Smooth muscle cell (in vitro differentiated cells): Measurements from ENCODE around the gene FRAT2. TPM values are rescaled to one million over a fixed set of nuclear protein-coding genes. Genes with fewer than 3 reads are reported as not detected.
A peak's percentile ranks its signal among the peaks of the same experiment; 100 is the strongest.

Experiments used
- DNase-seq: peaks from one replicate; lab custom pipeline; 2025; ENCODE audit not compliant: unreplicated experiment; lab: John Stamatoyannopoulos, UW
- H2AFZ ChIP-seq: fragments of 200-600 bp; sonication (generic); 2 replicates; pipeline ENCODE4 v1.6.0; 2016; ENCODE audit warnings: antibody characterized with exemption, low read depth, mild to moderate bottlenecking
- H3F3A ChIP-seq: fragments of 200-600 bp; sonication (generic); 2 replicates; pipeline ENCODE4 v1.6.0; 2017; ENCODE audit warnings: antibody characterized with exemption, low read depth
- H3K27ac ChIP-seq: fragments of 200-600 bp; sonication (generic); 2 replicates; pipeline ENCODE4 v1.5.1; 2016; ENCODE audit warnings: low read depth, mild to moderate bottlenecking
- H3K27me3 ChIP-seq: fragments of 200-600 bp; sonication (generic); 2 replicates; pipeline ENCODE4 v1.6.1; 2016; ENCODE audit warnings: low read depth, mild to moderate bottlenecking
- H3K36me3 ChIP-seq: fragments of 200-600 bp; sonication (generic); 2 replicates; pipeline ENCODE4 v1.5.1; 2016; ENCODE audit warnings: low read depth
- H3K4me1 ChIP-seq: fragments of 200-600 bp; sonication (generic); 2 replicates; pipeline ENCODE4 v1.5.1; 2016; ENCODE audit warnings: low read depth
- H3K4me2 ChIP-seq: fragments of 200-600 bp; sonication (generic); 2 replicates; pipeline ENCODE4 v1.6.0; 2016; ENCODE audit warnings: mild to moderate bottlenecking
- H3K4me3 ChIP-seq: fragments of 200-600 bp; sonication (generic); 2 replicates; pipeline ENCODE4 v1.5.1; 2016; ENCODE audit warnings: mild to moderate bottlenecking
- H3K79me2 ChIP-seq: fragments of 200-600 bp; sonication (generic); 2 replicates; pipeline ENCODE4 v1.6.0; 2016; ENCODE audit warnings: low read depth, mild to moderate bottlenecking
- H3K9ac ChIP-seq: fragments of 200-600 bp; sonication (generic); 2 replicates; pipeline ENCODE4 v1.6.0; 2016; ENCODE audit warnings: low read depth
- H3K9me3 ChIP-seq: fragments of 200-600 bp; sonication (generic); replicated peaks from 2 replicates; pipeline ENCODE4 v1.5.1; 2016; ENCODE audit warnings: low read depth
- H4K20me1 ChIP-seq: fragments of 200-600 bp; sonication (generic); 2 replicates; pipeline ENCODE4 v1.6.0; 2016; ENCODE audit warnings: low read depth
- WGBS: methylation state at CpG from one replicate; pipeline ENCODE4 v1.1.7; 2016; ENCODE audit warnings: low lambda C conversion rate; 5-methylcytosine and 5-hydroxymethylcytosine counted together
- polyA plus RNA-seq: library from polyadenylated mRNA; unstranded; fragments of >200 nt; fragmentation: Nextera tagmentation; extraction: Ambion mirVana; gene quantifications from 2 replicates; pipeline ENCODE4 v1.2.1, GENCODE V29; 2016
- total RNA-seq: library from RNA; depleted of rRNA; stranded (reverse); fragments of >200 nt; gene quantifications from 2 replicates; pipeline ENCODE4 v1.2.3, GENCODE V29; 2014
- TF ChIP-seq, protein P1 (sequence below): fragments of 200-600 bp; sonication (generic); IDR thresholded peaks from 2 replicates; pipeline ENCODE4 v1.5.1; 2017; ENCODE audit warnings: borderline replicate concordance, mild to moderate bottlenecking, antibody characterized with exemption; ENCODE audit not compliant: insufficient read depth, poor library complexity, severe bottlenecking

FRAT2 gene
- total and polyA plus RNA-seq, 2 experiments from 2014 or later = 4.0 to 7.7 TPM

DNA sequence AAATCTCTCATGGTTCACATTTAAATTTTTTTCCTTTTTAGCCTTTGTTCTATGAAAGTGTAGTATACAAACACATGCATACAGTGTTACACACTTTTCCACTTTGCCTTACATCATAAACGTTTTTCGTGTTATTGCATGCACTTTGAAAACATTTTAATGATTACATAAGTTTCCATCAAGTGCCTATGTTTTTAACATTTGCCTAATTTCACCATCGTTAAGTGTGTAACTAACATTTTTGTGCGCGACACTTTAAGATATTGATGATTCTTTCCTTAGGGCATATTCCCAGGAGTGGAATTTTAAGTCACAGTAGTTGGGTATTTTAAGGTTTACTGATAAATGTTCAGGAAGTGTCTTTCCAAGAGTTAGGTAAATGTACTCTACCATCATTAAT, 1.5 kb upstream of the FRAT2 start:
- Histone ChIP-seq H3K9me3 (no peaks in the 10 kb centered on the region), H3K4me3 (no peak overlapping the region), H3K4me2 (peak overlapping the region; percentile 87), H3K27me3 (peaks cover 6% of the 10 kb centered on the region), H3K9ac (no peak overlapping the region), H2AFZ (no peak overlapping the region), H3K27ac (no peak overlapping the region), H4K20me1 (no peaks in the 10 kb centered on the region), H3K4me1 (peaks cover 25% of the 10 kb centered on the region), H3F3A (peaks cover 9% of the 10 kb centered on the region), H3K79me2 (peaks cover 11% of the 10 kb centered on the region), H3K36me3 (no peaks in the 10 kb centered on the region)
- no peak for DNase-seq
- TF ChIP-seq, protein P1, sequence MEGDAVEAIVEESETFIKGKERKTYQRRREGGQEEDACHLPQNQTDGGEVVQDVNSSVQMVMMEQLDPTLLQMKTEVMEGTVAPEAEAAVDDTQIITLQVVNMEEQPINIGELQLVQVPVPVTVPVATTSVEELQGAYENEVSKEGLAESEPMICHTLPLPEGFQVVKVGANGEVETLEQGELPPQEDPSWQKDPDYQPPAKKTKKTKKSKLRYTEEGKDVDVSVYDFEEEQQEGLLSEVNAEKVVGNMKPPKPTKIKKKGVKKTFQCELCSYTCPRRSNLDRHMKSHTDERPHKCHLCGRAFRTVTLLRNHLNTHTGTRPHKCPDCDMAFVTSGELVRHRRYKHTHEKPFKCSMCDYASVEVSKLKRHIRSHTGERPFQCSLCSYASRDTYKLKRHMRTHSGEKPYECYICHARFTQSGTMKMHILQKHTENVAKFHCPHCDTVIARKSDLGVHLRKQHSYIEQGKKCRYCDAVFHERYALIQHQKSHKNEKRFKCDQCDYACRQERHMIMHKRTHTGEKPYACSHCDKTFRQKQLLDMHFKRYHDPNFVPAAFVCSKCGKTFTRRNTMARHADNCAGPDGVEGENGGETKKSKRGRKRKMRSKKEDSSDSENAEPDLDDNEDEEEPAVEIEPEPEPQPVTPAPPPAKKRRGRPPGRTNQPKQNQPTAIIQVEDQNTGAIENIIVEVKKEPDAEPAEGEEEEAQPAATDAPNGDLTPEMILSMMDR = no peak
- WGBS = 48% methylated on average over 5 of the region's 5 CpGs

DNA sequence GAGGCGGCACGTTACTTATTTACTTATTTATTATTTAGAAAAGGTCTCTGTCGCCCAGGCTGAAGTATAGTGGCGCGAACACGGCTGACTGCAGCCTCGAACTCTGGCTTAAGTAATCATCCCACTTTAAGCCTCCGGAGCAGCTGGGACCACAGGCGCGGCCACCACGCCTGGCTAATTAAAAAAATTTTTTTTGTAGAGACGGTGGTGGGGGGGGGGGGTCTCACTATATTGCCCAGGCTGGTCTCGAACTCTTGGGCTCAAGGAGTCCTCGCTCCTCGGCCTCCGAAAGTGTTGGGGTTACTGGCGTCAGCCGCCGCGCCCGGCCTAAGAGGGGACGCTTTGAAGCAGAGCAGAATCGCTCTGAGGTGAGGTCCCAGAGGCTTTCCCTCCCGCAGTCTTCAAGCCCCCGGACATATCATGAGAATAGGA, 675 bp upstream of the FRAT2 start:
- Histone ChIP-seq H3K36me3 (no peaks in the 10 kb centered on the region), H4K20me1 (no peaks in the 10 kb centered on the region), H3K27ac (no peak overlapping the region), H2AFZ (no peak overlapping the region), H3K79me2 (peaks cover 17% of the 10 kb centered on the region), H3K9me3 (no peaks in the 10 kb centered on the region), H3K4me1 (peaks cover 25% of the 10 kb centered on the region), H3K27me3 (peaks cover 6% of the 10 kb centered on the region), H3K9ac (peak overlapping the region; percentile 99), H3F3A (peaks cover 9% of the 10 kb centered on the region), H3K4me2 (peak overlapping the region; percentile 87), H3K4me3 (peak overlapping the region; percentile 80)
- no peak for DNase-seq
- TF ChIP-seq, protein P1 = no peak
- 11% methylated on average over 24 of the region's 25 CpGs for WGBS

DNA sequence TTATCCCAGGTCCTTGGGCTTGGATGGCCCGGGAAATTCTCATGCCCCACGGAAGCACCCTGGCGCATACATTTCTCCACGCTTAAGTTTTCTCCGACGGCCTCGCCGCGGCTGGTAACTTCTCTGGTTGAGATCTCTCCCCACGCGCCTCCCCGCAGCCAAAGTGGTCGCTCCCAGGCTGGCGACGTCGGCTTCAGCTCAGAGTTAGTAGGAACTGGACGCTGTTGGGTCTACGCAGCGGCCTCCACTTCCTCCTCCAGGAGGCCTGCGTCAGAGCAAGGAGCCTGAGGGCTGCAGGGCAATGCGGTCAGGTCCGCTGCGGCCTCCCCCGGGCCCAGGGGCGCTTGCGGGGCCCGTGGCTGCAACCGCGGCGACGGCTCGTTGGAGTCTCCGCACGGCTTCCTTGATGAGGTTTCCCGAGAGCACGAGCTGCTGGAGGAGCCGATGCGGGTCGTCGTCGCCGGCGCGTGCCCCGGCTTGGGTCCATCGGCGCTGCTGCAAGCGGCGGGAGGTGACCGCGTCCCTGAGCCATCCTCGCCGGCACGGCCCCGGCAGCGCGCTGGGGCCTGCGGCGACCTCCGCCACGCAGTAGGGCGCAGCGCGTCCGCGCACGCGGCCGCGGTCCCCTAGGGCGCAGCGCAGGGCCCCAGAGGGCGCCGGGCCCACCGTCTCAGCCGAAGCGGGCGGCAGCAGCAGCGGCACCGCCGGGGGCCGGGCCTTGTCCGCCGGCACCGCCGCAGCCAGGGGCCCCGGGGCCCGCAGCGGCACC, 744 bp downstream of the FRAT2 start:
- Histone ChIP-seq H3F3A (peaks cover 9% of the 10 kb centered on the region), H3K4me2 (peak overlapping the region; percentile 87), H3K9me3 (no peaks in the 10 kb centered on the region), H4K20me1 (no peaks in the 10 kb centered on the region), H3K27ac (peak overlapping the region; percentile 62), H3K79me2 (peaks cover 20% of the 10 kb centered on the region), H3K9ac (peak overlapping the region; percentile 40), H2AFZ (peak overlapping the region; percentile 57), H3K4me1 (peaks cover 25% of the 10 kb centered on the region), H3K4me3 (peak overlapping the region; percentile 80), H3K27me3 (peaks cover 6% of the 10 kb centered on the region), H3K36me3 (no peaks in the 10 kb centered on the region)
- no peak for DNase-seq
- WGBS = 2% methylated on average over 79 of the region's 89 CpGs
- TF ChIP-seq, protein P1 = no peak

DNA sequence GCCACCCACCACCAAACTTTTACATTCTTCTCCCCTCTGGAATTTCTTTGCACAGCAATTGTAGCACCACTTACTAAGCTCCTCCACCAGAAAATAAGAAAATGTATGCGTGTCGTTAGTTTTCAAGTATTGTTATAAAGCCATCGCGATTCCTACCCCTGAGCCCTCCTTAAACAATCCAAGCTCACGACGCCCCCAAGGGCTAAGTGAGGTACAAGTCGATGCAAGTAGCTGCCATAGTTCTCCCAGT, 1.3 kb downstream of the FRAT2 start:
- peak overlapping the region; percentile 62 for H3K27ac ChIP-seq
- no peaks in the 10 kb centered on the region for H3K36me3 ChIP-seq
- no peaks in the 10 kb centered on the region for H4K20me1 ChIP-seq
- peaks cover 6% of the 10 kb centered on the region for H3K27me3 ChIP-seq
- peak overlapping the region; percentile 80 for H3K4me3 ChIP-seq
- H3K4me1 ChIP-seq = peaks cover 25% of the 10 kb centered on the region
- no peak for DNase-seq
- H3K79me2 ChIP-seq = peaks cover 20% of the 10 kb centered on the region
- TF ChIP-seq, protein P1 = no peak
- peak overlapping the region; percentile 40 for H3K9ac ChIP-seq
- peaks cover 9% of the 10 kb centered on the region for H3F3A ChIP-seq
- WGBS = 3% methylated on average over 7 of the region's 7 CpGs
- peak overlapping the region; percentile 87 for H3K4me2 ChIP-seq
- H3K9me3 ChIP-seq = no peaks in the 10 kb centered on the region
- no peak overlapping the region for H2AFZ ChIP-seq
